Inflammatory macrophage treated with lipopolysaccharide for 1 hour (primary cell): ENCODE measurements around the gene PLEKHG5.

Source experiments
- DNase-seq, 2 donors: peaks; one replicate each; pipeline ENCODE4 v3.0.0-alpha.2; 2020 to 2022

PLEKHG5 gene

GRCh38 chr1:6424619-6425593 is 66.6 kb downstream of the PLEKHG5 start, which contains the start of gene ESPN:
Gene ESPN, plus strand, starts transcription at chr1:6424776. Its CDS starts 180 bp downstream, at chr1:6424956.
- DNase-seq, result no peak

GRCh38 chr1:6424000-6424565 is 67.4 kb downstream of the PLEKHG5 start:
- no peak for DNase-seq

GRCh38 chr1:6423321-6423999 is 68.0 kb downstream of the PLEKHG5 start:
- peak in 1 of 2 donors; percentile 36 for DNase-seq

- no peak for DNase-seq
These were observed 70.2 kb downstream of the PLEKHG5 start for GRCh38 chr1:6421266-6421665.

- no peak for DNase-seq
These were observed 70.9 kb downstream of the PLEKHG5 start for GRCh38 chr1:6420454-6421042.

GRCh38 chr1:6419804-6420453 is 71.5 kb downstream of the PLEKHG5 start, which contains the start of gene HES2:
Gene HES2, minus strand, starts transcription at chr1:6419919. Its CDS starts 99 bp downstream, at chr1:6419820.
- DNase-seq, result no peak

- no peak for DNase-seq
These were observed 72.1 kb downstream of the PLEKHG5 start for GRCh38 chr1:6419397-6419803.

GRCh38 chr1:6418668-6419396 is 72.6 kb downstream of the PLEKHG5 start:
- no peak for DNase-seq

GRCh38 chr1:6417961-6418667 is 73.4 kb downstream of the PLEKHG5 start:
- DNase-seq, result no peak
